Astrocyte of the cerebellum (primary cell): ENCODE data around the gene COPRS.

Source experiments
- DNase-seq: peaks from one replicate; pipeline ENCODE4 v3.0.0-alpha.2; 2011; ENCODE audit warnings: low read depth
- H3K4me3 ChIP-seq: 2 replicates; pipeline ENCODE4 v1.5.1; 2011; ENCODE audit warnings: mild to moderate bottlenecking, low read depth, low read length, moderate library complexity
- CTCF ChIP-seq: IDR thresholded peaks from 2 replicates; pipeline ENCODE4 v1.5.1; 2012; ENCODE audit warnings: low read length, low read depth, moderate library complexity, mild to moderate bottlenecking; ENCODE audit errors: missing control alignments
- in situ Hi-C: cut with HindIII; loops from 2 replicates; pipeline ENCODE4 v1.10.0; 2017; ENCODE audit warnings: low sequenced_read_pairs

The COPRS gene

GRCh38 chr17:31888124-31888523 is 29.1 kb upstream of the COPRS start:
- in situ Hi-C loops = no loop called here
- DNase-seq = no peak
- no peak overlapping the region for H3K4me3 ChIP-seq
- TF ChIP-seq CTCF = no peak

GRCh38 chr17:31882571-31882970 is 23.5 kb upstream of the COPRS start:
- no peak overlapping the region for H3K4me3 ChIP-seq
- in situ Hi-C loops = no loop called here
- DNase-seq = no peak
- TF ChIP-seq CTCF = no peak

- no peak overlapping the region for H3K4me3 ChIP-seq
- in situ Hi-C loops = no loop called here
- no peak for DNase-seq
- no peak for TF ChIP-seq CTCF
These were observed 21.3 kb upstream of the COPRS start for GRCh38 chr17:31880311-31880710.

- H3K4me3 ChIP-seq = no peak overlapping the region
- in situ Hi-C loops = loop anchor here (10.0 kb wide), 1 partner anchor 74 kb away; no protein-coding TSS in a partner anchor
- no peak for TF ChIP-seq CTCF
- no peak for DNase-seq
These were observed 19.6 kb upstream of the COPRS start for GRCh38 chr17:31878703-31879073.

- peak; percentile 99 for DNase-seq
- no peak overlapping the region for H3K4me3 ChIP-seq
- in situ Hi-C loops = loop anchor here (10.0 kb wide), 1 partner anchor 73 kb away; no protein-coding TSS in a partner anchor
- TF ChIP-seq CTCF = no peak
These were observed 19.1 kb upstream of the COPRS start for GRCh38 chr17:31877911-31878702.

- H3K4me3 ChIP-seq = no peak overlapping the region
- no peak for DNase-seq
- in situ Hi-C loops = loop anchor here (10.0 kb wide), 1 partner anchor 73 kb away; no protein-coding TSS in a partner anchor
- no peak for TF ChIP-seq CTCF
These were observed 18.3 kb upstream of the COPRS start for GRCh38 chr17:31877341-31877740.
